Fibroblast of lung (primary cell): ENCODE results near the gene SCUBE1. TPM values are rescaled to one million over a fixed set of nuclear protein-coding genes. Genes with fewer than 3 reads are reported as not detected.

Experiments
- DNase-seq, 2 donors: peaks; one replicate each; pipeline versions ENCODE4 v3.0.0 to v3.0.0-alpha.2; 2010; ENCODE audit warnings: low read depth in 2 of 2
- H2AFZ ChIP-seq: 2 replicates; pipeline ENCODE4 v1.5.1; 2012; ENCODE audit warnings: low read length, control low read depth, inconsistent platforms
- H3K27ac ChIP-seq: 2 replicates; pipeline ENCODE4 v1.5.1; 2011; ENCODE audit warnings: low read length, control low read depth; ENCODE audit not compliant: insufficient read depth
- H3K27me3 ChIP-seq: 2 replicates; pipeline ENCODE4 v1.5.1; 2011; ENCODE audit warnings: mild to moderate bottlenecking, low read length; ENCODE audit not compliant: control insufficient read depth, insufficient read depth
- H3K36me3 ChIP-seq: 2 replicates; pipeline ENCODE4 v1.5.1; 2011; ENCODE audit warnings: low read length; ENCODE audit not compliant: control insufficient read depth, insufficient read depth
- H3K4me1 ChIP-seq: 2 replicates; pipeline ENCODE4 v1.5.1; 2011; ENCODE audit warnings: low read length; ENCODE audit not compliant: control insufficient read depth, insufficient read depth; ENCODE audit errors: extremely low read depth
- H3K4me2 ChIP-seq: 2 replicates; pipeline ENCODE4 v1.5.1; 2011; ENCODE audit warnings: low read length, control low read depth; ENCODE audit not compliant: insufficient read depth; ENCODE audit errors: extremely low read depth
- H3K4me3 ChIP-seq, 4 experiments: fragments of 200-600 bp in 1 of 4; sonication (generic) in 1 of 4; replicated peaks in 1 of 4; 2 replicates each; pipeline ENCODE4 v1.5.1; 2011 to 2016; ENCODE audit warnings: low read length in 4 of 4, low read depth in 3 of 4, mild to moderate bottlenecking in 3 of 4, control low read depth in 2 of 4, inconsistent platforms in 1 of 4, mixed read lengths in 1 of 4; ENCODE audit not compliant: insufficient read depth in 1 of 4; ENCODE audit errors: control extremely low read depth in 1 of 4
- H3K79me2 ChIP-seq: 2 replicates; pipeline ENCODE4 v1.5.1; 2012; ENCODE audit warnings: mild to moderate bottlenecking, low read length, inconsistent platforms; ENCODE audit not compliant: control insufficient read depth, insufficient read depth
- H3K9ac ChIP-seq: 2 replicates; pipeline ENCODE4 v1.5.1; 2011; ENCODE audit warnings: mild to moderate bottlenecking, low read length, control low read depth; ENCODE audit not compliant: insufficient read depth
- H3K9me3 ChIP-seq: 2 replicates; pipeline ENCODE4 v1.5.1; 2012; ENCODE audit warnings: low read depth, low read length; ENCODE audit not compliant: control insufficient read depth, insufficient read depth
- H4K20me1 ChIP-seq: 2 replicates; pipeline ENCODE4 v1.5.1; 2011; ENCODE audit warnings: low read length; ENCODE audit not compliant: control insufficient read depth, insufficient read depth; ENCODE audit errors: extremely low read depth
- CTCF ChIP-seq, 2 donors: IDR thresholded peaks in 1 of 2; conservative IDR thresholded peaks in 1 of 2; 1 replicate in 1 of 2; 2 replicates in 1 of 2; pipeline ENCODE4 v1.5.1; 2011 to 2012; ENCODE audit warnings: low read length in 2 of 2, control low read depth in 1 of 2, inconsistent platforms in 1 of 2, low read depth in 1 of 2, mild to moderate bottlenecking in 1 of 2
- EZH2 ChIP-seq: IDR thresholded peaks from 2 replicates; pipeline ENCODE4 v1.5.1; 2012; ENCODE audit warnings: low read length, control low read depth, mild to moderate bottlenecking; ENCODE audit errors: missing control alignments
- polyA plus RNA-seq, 2 donors: library from polyadenylated mRNA; depleted of rRNA in 1 of 2; stranded (reverse) in 1 of 2; unstranded in 1 of 2; fragments of >200 nt; gene quantifications; 2 replicates each; pipeline ENCODE4 v1.2.1, GENCODE V29; 2011 to 2012; ENCODE audit warnings: missing spikeins in 1 of 2
- total RNA-seq: library from RNA; depleted of rRNA; stranded (reverse); fragments of >200 nt; gene quantifications from 2 replicates; pipeline ENCODE4 v1.2.1, GENCODE V29; 2014

The SCUBE1 gene
- total and polyA plus RNA-seq, 2 donors (not counting 1 experiment from before 2014, with no cell fraction given) = 0.17 TPM; not detected in 1

GRCh38 chr22:43239956-43240355 is 103.2 kb downstream of the SCUBE1 start:
- peaks cover 14% of the 10 kb centered on the region for H3K27me3 ChIP-seq
- no peaks in the 10 kb centered on the region for H3K79me2 ChIP-seq
- H3K9me3 ChIP-seq = no peaks in the 10 kb centered on the region
- H3K27ac ChIP-seq = no peak overlapping the region
- no peaks in the 10 kb centered on the region for H3K36me3 ChIP-seq
- no peak overlapping the region for H2AFZ ChIP-seq
- TF ChIP-seq CTCF (conservative IDR thresholded peaks at IDR 0.05 in 1 of 2, IDR thresholded peaks at IDR 0.05 in 1 of 2; ENCODE audit: low read depth in 1 of 2, low read length in 2 of 2) (no peak), EZH2 (no peak)
- H3K4me2 ChIP-seq = no peak overlapping the region
- no peaks in the 10 kb centered on the region for H3K4me1 ChIP-seq
- no peak overlapping the region for H3K9ac ChIP-seq
- no peak overlapping the region for H3K4me3 ChIP-seq
- no peaks in the 10 kb centered on the region for H4K20me1 ChIP-seq
- no peak for DNase-seq

- H3K4me3 ChIP-seq = no peak overlapping the region
- H3K9ac ChIP-seq = no peak overlapping the region
- no peak overlapping the region for H2AFZ ChIP-seq
- no peaks in the 10 kb centered on the region for H3K9me3 ChIP-seq
- peaks cover 14% of the 10 kb centered on the region for H3K27me3 ChIP-seq
- no peak overlapping the region for H3K27ac ChIP-seq
- H3K36me3 ChIP-seq = no peaks in the 10 kb centered on the region
- DNase-seq = no peak
- TF ChIP-seq EZH2 (no peak), CTCF (conservative IDR thresholded peaks at IDR 0.05 in 1 of 2, IDR thresholded peaks at IDR 0.05 in 1 of 2; ENCODE audit: low read depth in 1 of 2, low read length in 2 of 2) (no peak)
- no peaks in the 10 kb centered on the region for H3K4me1 ChIP-seq
- no peak overlapping the region for H3K4me2 ChIP-seq
- H4K20me1 ChIP-seq = no peaks in the 10 kb centered on the region
- no peaks in the 10 kb centered on the region for H3K79me2 ChIP-seq
Measured at GRCh38 chr22:43239193-43239780, 103.9 kb downstream of the SCUBE1 start.

- Histone ChIP-seq H3K9me3 (no peaks in the 10 kb centered on the region), H3K27ac (no peak overlapping the region), H2AFZ (no peak overlapping the region), H3K27me3 (peaks cover 14% of the 10 kb centered on the region), H3K36me3 (no peaks in the 10 kb centered on the region), H3K4me1 (no peaks in the 10 kb centered on the region), H3K79me2 (no peaks in the 10 kb centered on the region), H4K20me1 (no peaks in the 10 kb centered on the region), H3K4me2 (no peak overlapping the region), H3K4me3 (no peak overlapping the region), H3K9ac (no peak overlapping the region)
- no peak for DNase-seq
- TF ChIP-seq EZH2 (no peak), CTCF (conservative IDR thresholded peaks at IDR 0.05 in 1 of 2, IDR thresholded peaks at IDR 0.05 in 1 of 2; ENCODE audit: low read depth in 1 of 2, low read length in 2 of 2) (no peak)
Measured at GRCh38 chr22:43238526-43239006, 104.6 kb downstream of the SCUBE1 start.
